ENCODE data around the gene RBM12. TPM values are rescaled to one million over a fixed set of nuclear protein-coding genes. Genes with fewer than 3 reads are reported as not detected.
"Not testable (repeated sequence)": the region's sequence is repeated elsewhere in the genome, so short reads cannot be mapped to it uniquely, and the experiment has no call there.

Gene RBM12
- total RNA-seq, 1 donor: 56.1 TPM

DNA sequence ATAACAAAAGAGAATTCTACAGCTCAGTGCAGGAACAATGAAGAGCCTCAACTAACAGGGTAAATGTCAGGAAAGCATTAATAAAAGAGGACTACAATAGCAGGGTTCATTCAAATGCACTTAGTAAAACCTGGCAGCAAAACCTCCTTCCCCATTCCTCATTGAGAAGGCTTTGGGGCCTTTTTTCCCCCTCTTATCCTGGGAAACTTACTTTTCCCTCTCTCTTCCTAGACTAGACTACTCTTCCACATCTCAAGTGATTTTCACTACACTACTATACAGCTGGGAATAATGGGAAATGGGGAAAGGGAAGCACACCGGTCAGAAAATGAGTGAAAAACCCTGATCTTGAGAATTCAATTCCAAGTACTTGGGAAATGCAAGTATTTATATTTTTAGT is 44.6 kb upstream of the RBM12 start:
- H3K4me3 ChIP-seq (ENCODE audit: low read depth, low read length): no peak overlapping the region
- DNase-seq (ENCODE audit: low read depth): no peak
- TF ChIP-seq, protein P1, sequence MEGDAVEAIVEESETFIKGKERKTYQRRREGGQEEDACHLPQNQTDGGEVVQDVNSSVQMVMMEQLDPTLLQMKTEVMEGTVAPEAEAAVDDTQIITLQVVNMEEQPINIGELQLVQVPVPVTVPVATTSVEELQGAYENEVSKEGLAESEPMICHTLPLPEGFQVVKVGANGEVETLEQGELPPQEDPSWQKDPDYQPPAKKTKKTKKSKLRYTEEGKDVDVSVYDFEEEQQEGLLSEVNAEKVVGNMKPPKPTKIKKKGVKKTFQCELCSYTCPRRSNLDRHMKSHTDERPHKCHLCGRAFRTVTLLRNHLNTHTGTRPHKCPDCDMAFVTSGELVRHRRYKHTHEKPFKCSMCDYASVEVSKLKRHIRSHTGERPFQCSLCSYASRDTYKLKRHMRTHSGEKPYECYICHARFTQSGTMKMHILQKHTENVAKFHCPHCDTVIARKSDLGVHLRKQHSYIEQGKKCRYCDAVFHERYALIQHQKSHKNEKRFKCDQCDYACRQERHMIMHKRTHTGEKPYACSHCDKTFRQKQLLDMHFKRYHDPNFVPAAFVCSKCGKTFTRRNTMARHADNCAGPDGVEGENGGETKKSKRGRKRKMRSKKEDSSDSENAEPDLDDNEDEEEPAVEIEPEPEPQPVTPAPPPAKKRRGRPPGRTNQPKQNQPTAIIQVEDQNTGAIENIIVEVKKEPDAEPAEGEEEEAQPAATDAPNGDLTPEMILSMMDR (IDR thresholded peaks at IDR 0.05; ENCODE audit: insufficient read depth, low read depth, low read length): no peak

GRCh38 chr20:35708502-35708901 is 43.8 kb upstream of the RBM12 start:
- H3K4me3 ChIP-seq (ENCODE audit: low read depth, low read length): no peak overlapping the region
- TF ChIP-seq, protein P1 (IDR thresholded peaks at IDR 0.05; ENCODE audit: insufficient read depth, low read depth, low read length): no peak
- no peak for DNase-seq (ENCODE audit: low read depth)

GRCh38 chr20:35706591-35707529 is 42.2 kb upstream of the RBM12 start:
- DNase-seq (ENCODE audit: low read depth); H3K4me3 ChIP-seq (ENCODE audit: low read depth, low read length): not testable (repeated sequence)

GRCh38 chr20:35705894-35706293 is 41.2 kb upstream of the RBM12 start:
- not testable (repeated sequence) for H3K4me3 ChIP-seq (ENCODE audit: low read depth, low read length); DNase-seq (ENCODE audit: low read depth)

GRCh38 chr20:35704514-35705261 is 40.0 kb upstream of the RBM12 start:
- TF ChIP-seq, protein P1 (IDR thresholded peaks at IDR 0.05; ENCODE audit: insufficient read depth, low read depth, low read length): no peak
- no peak for DNase-seq (ENCODE audit: low read depth)
- H3K4me3 ChIP-seq (ENCODE audit: low read depth, low read length): no peak overlapping the region

GRCh38 chr20:35702824-35703695 is 38.4 kb upstream of the RBM12 start:
- no peak overlapping the region for H3K4me3 ChIP-seq (ENCODE audit: low read depth, low read length)
- TF ChIP-seq, protein P1 (IDR thresholded peaks at IDR 0.05; ENCODE audit: insufficient read depth, low read depth, low read length): no peak
- no peak for DNase-seq (ENCODE audit: low read depth)

DNA sequence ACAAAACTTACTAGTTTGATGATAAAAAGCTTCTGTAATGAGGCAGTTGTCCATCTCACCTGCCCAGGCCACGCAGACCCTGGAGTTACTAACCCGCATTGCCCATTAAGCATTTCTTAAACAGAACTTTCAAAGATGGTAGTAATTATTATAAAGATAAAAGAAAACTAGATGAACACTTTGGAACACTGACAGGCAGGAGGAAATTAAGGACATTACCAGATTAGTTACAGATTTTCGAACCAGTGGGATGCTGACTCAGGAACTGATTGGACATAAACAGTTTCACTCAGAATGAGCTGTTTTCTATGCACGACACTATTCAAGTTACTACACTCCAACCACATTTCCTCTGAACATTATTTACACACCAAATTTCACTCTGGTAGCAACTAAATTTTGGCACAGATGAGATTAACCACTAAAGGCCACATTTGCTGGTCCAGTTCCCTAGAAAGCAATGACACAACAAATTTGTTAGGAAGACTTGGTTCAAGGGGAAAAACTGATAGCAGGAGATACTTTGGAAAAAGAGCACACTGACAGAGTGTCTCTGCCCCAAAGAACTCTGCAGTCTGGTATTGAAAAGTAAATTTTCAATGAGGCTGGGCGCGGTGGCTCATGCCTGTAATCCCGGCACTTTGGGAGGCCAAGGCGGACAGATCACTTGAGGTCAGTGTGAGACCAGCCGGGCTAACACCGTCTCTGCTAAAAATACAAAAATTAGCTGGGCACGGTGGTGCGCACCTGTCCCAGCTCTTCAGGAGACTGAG is 37.5 kb upstream of the RBM12 start:
- no peak for DNase-seq (ENCODE audit: low read depth)
- no peak overlapping the region for H3K4me3 ChIP-seq (ENCODE audit: low read depth, low read length)
- TF ChIP-seq, protein P1 (IDR thresholded peaks at IDR 0.05; ENCODE audit: insufficient read depth, low read depth, low read length): no peak

Data from fibroblast of villous mesenchyme (primary cell).